Measurements from ENCODE around the gene PDE1A.

- no peak for TF ChIP-seq CTCF (conservative IDR thresholded peaks at IDR 0.05; ENCODE audit: low read length)
- no peak for TF ChIP-seq EZH2phosphoT487 (IDR thresholded peaks at IDR 0.05; ENCODE audit: borderline replicate concordance, low read depth, low read length)
Observed at GRCh38 chr2:182097571-182098164, 329.2 kb downstream of the PDE1A start.
